CD14-positive monocyte (primary cell): ENCODE data around the gene PWWP2B. TPM values are rescaled to one million over a fixed set of nuclear protein-coding genes. Genes with fewer than 3 reads are reported as not detected.

ENCODE experiments used
- DNase-seq, 3 donors: peaks; one replicate each; pipeline ENCODE4 v3.0.0-alpha.2; 2011 to 2022
- H2AFZ ChIP-seq: 2 replicates; pipeline ENCODE4 v1.6.0; 2012; ENCODE audit warnings: mild to moderate bottlenecking, low read depth, low read length, inconsistent platforms; ENCODE audit not compliant: insufficient read depth, poor library complexity, severe bottlenecking
- H3K27ac ChIP-seq, 2 donors: 1 replicate in 1 of 2; 2 replicates in 1 of 2; pipeline ENCODE4 v1.5.1; 2012 to 2013; ENCODE audit warnings: low read length in 2 of 2, control low read depth in 1 of 2, inconsistent platforms in 1 of 2, low read depth in 1 of 2, mild to moderate bottlenecking in 1 of 2
- H3K27me3 ChIP-seq, 2 donors: one replicate each; pipeline versions ENCODE4 v1.6.0 to v1.6.1; 2011 to 2013; ENCODE audit warnings: low read length in 2 of 2; ENCODE audit not compliant: control insufficient read depth in 2 of 2, insufficient read depth in 2 of 2
- H3K36me3 ChIP-seq, 2 donors: replicated peaks in 1 of 2; 1 replicate in 1 of 2; 2 replicates in 1 of 2; pipeline versions ENCODE4 v1.5.1 to v1.6.1; 2012 to 2013; ENCODE audit warnings: low read length in 2 of 2, control low read depth in 1 of 2, inconsistent platforms in 1 of 2, mild to moderate bottlenecking in 1 of 2; ENCODE audit not compliant: insufficient read depth in 2 of 2, control insufficient read depth in 1 of 2
- H3K4me1 ChIP-seq, 2 donors: 1 replicate in 1 of 2; 2 replicates in 1 of 2; pipeline versions ENCODE4 v1.5.1 to v1.6.1; 2012 to 2013; ENCODE audit warnings: low read length in 2 of 2, control low read depth in 1 of 2, inconsistent platforms in 1 of 2, mild to moderate bottlenecking in 1 of 2, moderate library complexity in 1 of 2; ENCODE audit not compliant: insufficient read depth in 2 of 2, control insufficient read depth in 1 of 2
- H3K4me2 ChIP-seq: replicated peaks from 2 replicates; pipeline ENCODE3; 2012; ENCODE audit warnings: low read length, moderate library complexity, mild to moderate bottlenecking; ENCODE audit not compliant: poor library complexity, severe bottlenecking; ENCODE audit errors: extremely low read depth
- H3K4me3 ChIP-seq, 3 experiments: fragments of 200-600 bp in 1 of 3; sonication (generic) in 1 of 3; replicated peaks in 1 of 3; 1 replicate in 2 of 3; 2 replicates in 1 of 3; pipeline ENCODE4 v1.5.1; 2011 to 2013; ENCODE audit warnings: low read length in 3 of 3, mild to moderate bottlenecking in 3 of 3, control low read depth in 2 of 3, low read depth in 2 of 3, inconsistent platforms in 1 of 3, moderate library complexity in 1 of 3
- H3K79me2 ChIP-seq: 2 replicates; pipeline ENCODE4 v1.6.0; 2012; ENCODE audit warnings: mild to moderate bottlenecking, control low read depth, inconsistent platforms, low read length, moderate library complexity; ENCODE audit not compliant: insufficient read depth
- H3K9ac ChIP-seq: 2 replicates; pipeline ENCODE4 v1.6.0; 2017; ENCODE audit warnings: low read length, mild to moderate bottlenecking; ENCODE audit not compliant: insufficient read depth, poor library complexity, severe bottlenecking
- H3K9me3 ChIP-seq, 2 donors: replicated peaks in 1 of 2; 1 replicate in 1 of 2; 2 replicates in 1 of 2; pipeline versions ENCODE4 v1.5.1 to v1.6.1; 2012 to 2013; ENCODE audit warnings: low read length in 2 of 2, control low read depth in 1 of 2; ENCODE audit not compliant: control insufficient read depth in 1 of 2, insufficient read depth in 1 of 2
- H4K20me1 ChIP-seq: 2 replicates; pipeline ENCODE4 v1.6.0; 2012; ENCODE audit warnings: mild to moderate bottlenecking, low read length, control low read depth, moderate library complexity; ENCODE audit not compliant: insufficient read depth
- H3K27ac Mint-ChIP-seq, 7 donors: one replicate each; pipeline ENCODE4 v1.8.0; 2020; ENCODE audit warnings: mild to moderate bottlenecking in 7 of 7, mixed read lengths in 7 of 7, moderate library complexity in 6 of 7, inconsistent platforms in 2 of 7
- H3K27me3 Mint-ChIP-seq, 3 donors: one replicate each; pipeline ENCODE4 v1.8.0; 2021 to 2022; ENCODE audit warnings: low read depth in 3 of 3, mild to moderate bottlenecking in 3 of 3, mixed read lengths in 3 of 3, moderate library complexity in 3 of 3, inconsistent platforms in 1 of 3
- H3K36me3 Mint-ChIP-seq, 2 donors: one replicate each; pipeline ENCODE4 v1.8.0; 2020; ENCODE audit warnings: mixed read lengths in 2 of 2, inconsistent platforms in 1 of 2, mild to moderate bottlenecking in 1 of 2
- H3K4me1 Mint-ChIP-seq: one replicate; pipeline ENCODE4 v1.8.0; 2020; ENCODE audit warnings: mild to moderate bottlenecking, mixed read lengths
- H3K4me3 Mint-ChIP-seq, 2 donors: one replicate each; pipeline ENCODE4 v1.8.0; 2020; ENCODE audit warnings: mild to moderate bottlenecking in 2 of 2, mixed read lengths in 2 of 2, moderate library complexity in 1 of 2
- H3K9me3 Mint-ChIP-seq, 7 donors: one replicate each; pipeline ENCODE4 v1.8.0; 2020 to 2022; ENCODE audit warnings: mixed read lengths in 7 of 7, mild to moderate bottlenecking in 6 of 7, moderate library complexity in 6 of 7, inconsistent platforms in 2 of 7
- CTCF ChIP-seq: fragments of 200-600 bp; IDR thresholded peaks from one replicate; pipeline ENCODE4 v1.8.0; 2022; ENCODE audit warnings: antibody characterized with exemption, mild to moderate bottlenecking
- WGBS: methylation state at CpG from one replicate; pipeline ENCODE4 v1.1.5; 2013; ENCODE audit warnings: missing lambda C conversion rate; ENCODE audit not compliant: insufficient coverage; 5-methylcytosine and 5-hydroxymethylcytosine counted together
- intact Hi-C, 2 donors: fragments of 100-400 bp; cut with micrococcal nuclease; formaldehyde crosslinking; loops; one replicate each; pipeline versions ENCODE4 v1.15.0 to v1.15.1; 2023
- polyA plus RNA-seq, 3 donors: library from polyadenylated mRNA; depleted of rRNA in 1 of 3; unstranded in 2 of 3; stranded (reverse) in 1 of 3; fragments of 300-500 nt in 2 of 3; fragments of >200 nt in 1 of 3; fragmentation: Illumina TruSeq in 2 of 3; gene quantifications; 1 replicate in 2 of 3; 2 replicates in 1 of 3; pipeline ENCODE4 v1.2.3, GENCODE V29; 2012 to 2021

Gene PWWP2B
- polyA plus RNA-seq, 3 donors = 2.4 to 6.9 (median 2.7) TPM

- Histone ChIP-seq H3K9me3 (no peaks in the 10 kb centered on the region), H3K4me1 (peaks cover 86% of the 10 kb centered on the region in 2 donors), H4K20me1 (no peaks in the 10 kb centered on the region), H3K27me3 (no peaks in the 10 kb centered on the region), H2AFZ (peak overlapping the region; percentile 31), H3K79me2 (no peaks in the 10 kb centered on the region), H3K27ac (peak overlapping the region; percentile 79 to 87), H3K36me3 (no peaks in the 10 kb centered on the region), H3K9ac (peak overlapping the region; percentile 68), H3K4me3 (peak overlapping the region in 2 of 3 experiments; percentile 7 to 63), H3K4me2 (peak overlapping the region; percentile 68)
- Mint-ChIP-seq H3K27me3 (peaks cover 0 to 3% (median 2%) of the 10 kb centered on the region in 3 donors), H3K4me3 (peak overlapping the region; percentile 37 to 47), H3K4me1 (peaks cover 63% of the 10 kb centered on the region), H3K9me3 (no peaks in the 10 kb centered on the region), H3K27ac (peak overlapping the region; percentile 92 to 96 (median 93)), H3K36me3 (no peaks in the 10 kb centered on the region)
- no peak for TF ChIP-seq CTCF
- DNase-seq = peak; percentile 81 to 86 (median 85)
- WGBS = 19% methylated on average over 23 of the region's 29 CpGs
- intact Hi-C loops = loop anchor here (2.0 to 5.0 kb wide), 3 partner anchors 27 to 50 kb away; partner anchors contain the start of gene PWWP2B (in 1 of the 2)
Measured at GRCh38 chr10:132447446-132448247, 50.6 kb downstream of the PWWP2B start.

- 0% methylated on average over 1 of the region's 15 CpGs for WGBS
- H2AFZ ChIP-seq = no peak overlapping the region
- H3K4me2 ChIP-seq = peak overlapping the region; percentile 68
- peak; percentile 83 to 92 (median 89) for DNase-seq
- no peak for TF ChIP-seq CTCF
- Mint-ChIP-seq H3K27ac (peak overlapping the region; percentile 92 to 96 (median 93)), H3K4me1 (peaks cover 67% of the 10 kb centered on the region), H3K27me3 (peaks cover 0 to 3% (median 2%) of the 10 kb centered on the region in 3 donors), H3K4me3 (peak overlapping the region; percentile 18 to 75), H3K9me3 (no peaks in the 10 kb centered on the region), H3K36me3 (no peaks in the 10 kb centered on the region)
- H3K27ac ChIP-seq = peak overlapping the region; percentile 79 to 87
- intact Hi-C loops = loop anchor here (5.0 kb wide), 2 partner anchors 36 to 51 kb away; partner anchors contain the start of gene PWWP2B (in 1 of the 2)
- H3K9me3 ChIP-seq = no peaks in the 10 kb centered on the region
- H3K4me1 ChIP-seq = peaks cover 85 to 86% of the 10 kb centered on the region in 2 donors
- no peaks in the 10 kb centered on the region for H3K79me2 ChIP-seq
- H4K20me1 ChIP-seq = no peaks in the 10 kb centered on the region
- H3K9ac ChIP-seq = peak overlapping the region; percentile 68
- H3K36me3 ChIP-seq = no peaks in the 10 kb centered on the region
- no peaks in the 10 kb centered on the region for H3K27me3 ChIP-seq
- H3K4me3 ChIP-seq = peak overlapping the region in 1 of 3 experiments; percentile 4
Measured at GRCh38 chr10:132448248-132448731, 51.3 kb downstream of the PWWP2B start.
